NT2/D1 (cell line): ENCODE results near the gene COL8A1.

Experiments
- YY1 ChIP-seq: IDR thresholded peaks from 2 replicates; pipeline ENCODE4 v1.6.1; 2011; ENCODE audit not compliant: insufficient read length, insufficient read depth
- ZNF274 ChIP-seq: IDR thresholded peaks from 2 replicates; pipeline ENCODE4 v1.6.1; 2011; ENCODE audit warnings: mild to moderate bottlenecking, low read depth, low read length

DNA sequence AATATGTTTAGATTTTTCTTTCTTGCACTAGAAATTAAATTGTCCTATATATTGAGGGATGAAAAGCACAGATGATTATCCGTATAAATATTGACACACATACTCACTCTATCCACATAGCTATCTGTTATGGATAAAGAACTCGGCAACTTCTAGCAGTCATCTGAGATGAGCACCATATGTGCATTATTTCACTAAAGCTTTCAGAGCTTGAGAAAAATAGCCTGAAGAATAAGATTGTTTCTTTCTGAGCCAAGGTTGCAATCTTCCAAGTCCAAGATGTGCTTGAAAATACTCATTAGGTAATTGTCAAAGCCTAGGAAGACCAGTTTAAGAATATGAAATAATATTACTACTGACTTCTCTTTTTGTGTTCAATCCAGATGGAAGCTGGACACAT lies 40.5 kb downstream of the COL8A1 start:
- TF ChIP-seq ZNF274, result no peak
- TF ChIP-seq YY1, result no peak
